ENCODE measurements around the gene ARHGAP10.

- no peak for TF ChIP-seq CTCF (IDR thresholded peaks at IDR 0.05; ENCODE audit: borderline replicate concordance, extremely low read depth, low read length, poor library complexity, severe bottlenecking)
- no peak for TF ChIP-seq EZH2 (IDR thresholded peaks at IDR 0.05; ENCODE audit: borderline replicate concordance, low read depth, low read length, severe bottlenecking)
Observed at GRCh38 chr4:147777456-147778091, 45.7 kb downstream of the ARHGAP10 start.

Measured in DND-41 (cell line).